Psoas muscle (tissue), 8 donors: Measurements from ENCODE around the gene NCOA7. TPM values are rescaled to one million over a fixed set of nuclear protein-coding genes. Genes with fewer than 3 reads are reported as not detected.
"Not testable (repeated sequence)": the region's sequence is repeated elsewhere in the genome, so short reads cannot be mapped to it uniquely, and the experiment has no call there.

Experiments used
- ATAC-seq, 4 donors: fragments of 200-7000 bp; cut with Tn5 transposase; one replicate each; pipeline ENCODE4 v1.9.1; 2020; ENCODE audit warnings: moderate library complexity in 3 of 4, mild to moderate bottlenecking in 2 of 4
- DNase-seq, 2 donors: peaks; one replicate each; pipeline ENCODE4 v3.0.0-alpha.2; 2020
- H3K27ac ChIP-seq: fragments of 200-600 bp; one replicate; pipeline ENCODE4 v1.8.0; 2022
- H3K27me3 ChIP-seq, 3 donors: fragments of 200-600 bp in 1 of 3; one replicate each; pipeline versions ENCODE4 v1.6.1 to v1.8.0; 2013 to 2022; ENCODE audit warnings: low read length in 2 of 3, mild to moderate bottlenecking in 2 of 3, moderate library complexity in 1 of 3; ENCODE audit not compliant: insufficient read depth in 3 of 3
- H3K36me3 ChIP-seq, 2 donors: fragments of 200-600 bp in 1 of 2; one replicate each; pipeline versions ENCODE4 v1.6.1 to v1.8.0; 2013 to 2022; ENCODE audit warnings: low read depth in 1 of 2, mild to moderate bottlenecking in 1 of 2, moderate library complexity in 1 of 2; ENCODE audit not compliant: insufficient read depth in 1 of 2
- H3K4me1 ChIP-seq: fragments of 200-600 bp; one replicate; pipeline ENCODE4 v1.8.0; 2022
- H3K4me3 ChIP-seq: fragments of 200-600 bp; one replicate; pipeline ENCODE4 v1.8.0; 2022; ENCODE audit warnings: mild to moderate bottlenecking
- H3K9me3 ChIP-seq: fragments of 200-600 bp; one replicate; pipeline ENCODE4 v1.8.0; 2022
- CTCF ChIP-seq: fragments of 200-600 bp; IDR thresholded peaks from one replicate; pipeline ENCODE4 v1.8.0; 2022; ENCODE audit warnings: antibody characterized with exemption
- WGBS, 3 donors: extraction: QIAGEN DNeasy Blood & Tissue Kit; methylation state at CpG; one replicate each; pipeline versions ENCODE4 v1.1.6 to v1.1.7; 2013; 5-methylcytosine and 5-hydroxymethylcytosine counted together
- intact Hi-C, 2 donors: fragments of 100-400 bp; cut with DNase I; formaldehyde crosslinking; loops; one replicate each; pipeline versions ENCODE4 v1.11.0 to v1.14.2; 2022
- polyA plus RNA-seq, 3 donors: library from polyadenylated mRNA; stranded (reverse); fragments of 200-250 nt; gene quantifications; one replicate each; pipeline ENCODE4 v1.2.3, GENCODE V29; 2013
- total RNA-seq, 4 donors: library from RNA; stranded (reverse); fragmentation: NEBNext Ultra II Directional in 2 of 4; extraction: Animal tissue kit (Norgen Biotek cat#: 25700) in 2 of 4; gene quantifications; one replicate each; pipeline versions ENCODE4 v1.2.1 to v1.2.4, GENCODE V29; 2021 to 2023
- donor health status: healthy with polysubstance abuse.
- donor health status: DM: no; HTN: no; CAD: no; lungs with moderate emphysema.
- donor health status: Bipolar disorder and iron deficiency.
- donor health status: healthy.
- donor health status: DM: yes; HTN: yes; CAD: no.
- donor health status: DM: no; HTN: no; CAD: no.
- donor health status: DM: no; HTN: no; CAD: no.
- donor health status: DM: yes; HTN: yes; CAD: no.

The NCOA7 gene
- total and polyA plus RNA-seq, 7 donors, result 3.1 to 22.5 (median 8.2) TPM

- Histone ChIP-seq H3K27ac (no peak overlapping the region), H3K9me3 (no peaks in the 10 kb centered on the region), H3K27me3 (no peaks in the 10 kb centered on the region), H3K4me1 (no peaks in the 10 kb centered on the region), H3K36me3 (peaks cover 0 to 21% of the 10 kb centered on the region in 2 donors), H3K4me3 (no peak overlapping the region)
- no peak for DNase-seq
- intact Hi-C loops, result no loop called here
- no peak for ATAC-seq
- no peak for TF ChIP-seq CTCF
- WGBS, 3 donors, result 70 to 86% (median 73%) methylated on average over 3 of the region's 3 CpGs
These were observed 119.8 kb downstream of the NCOA7 start for GRCh38 chr6:125910527-125910926.

DNA sequence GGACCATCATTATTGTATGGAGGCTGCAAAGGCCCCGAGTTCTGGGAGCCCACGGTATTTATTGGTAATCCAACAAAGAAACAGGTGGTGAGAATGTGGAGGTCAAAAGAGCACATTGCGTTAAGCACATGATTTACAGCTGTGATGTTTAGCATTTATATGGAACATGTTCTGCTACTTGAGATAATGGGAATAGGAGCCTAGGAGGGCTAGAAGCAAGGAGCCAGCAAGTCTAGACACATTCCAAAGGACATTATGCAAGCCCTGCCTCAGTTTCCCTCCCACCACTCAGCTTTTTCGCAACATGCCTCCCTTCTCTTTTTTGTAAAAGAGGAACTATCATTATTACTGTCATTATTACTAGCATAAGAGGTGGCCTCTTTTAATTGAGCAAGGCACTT is 120.3 kb downstream of the NCOA7 start:
- H3K27ac ChIP-seq, H3K4me3 ChIP-seq, ATAC-seq, H3K9me3 ChIP-seq, DNase-seq, H3K27me3 ChIP-seq, H3K4me1 ChIP-seq, intact Hi-C loops: not testable (repeated sequence)
- H3K36me3 ChIP-seq, result peaks cover 0 to 26% of the 10 kb centered on the region in 2 donors
- 45 to 53% (median 50%) methylated on average over 4 of the region's 4 CpGs for WGBS, 3 donors

- intact Hi-C loops, H3K4me3 ChIP-seq, H3K27ac ChIP-seq, H3K9me3 ChIP-seq, H3K27me3 ChIP-seq, DNase-seq, H3K4me1 ChIP-seq, ATAC-seq: not testable (repeated sequence)
- H3K36me3 ChIP-seq, result peaks cover 0 to 26% of the 10 kb centered on the region in 2 donors
- 29 to 38% (median 33%) methylated on average over 2 of the region's 2 CpGs for WGBS, 3 donors
These were observed 121.7 kb downstream of the NCOA7 start for GRCh38 chr6:125912430-125912829.

GRCh38 chr6:125913145-125913544 is 122.4 kb downstream of the NCOA7 start:
- no peak for ATAC-seq
- TF ChIP-seq CTCF, result no peak
- intact Hi-C loops, result no loop called here
- no peaks in the 10 kb centered on the region for H3K4me1 ChIP-seq
- no peaks in the 10 kb centered on the region for H3K27me3 ChIP-seq
- no peak overlapping the region for H3K4me3 ChIP-seq
- peaks cover 0 to 23% of the 10 kb centered on the region in 2 donors for H3K36me3 ChIP-seq
- no peak for DNase-seq
- H3K27ac ChIP-seq, result no peak overlapping the region
- 99 to 100% (median 100%) methylated on average over 1 of the region's 1 CpG for WGBS, 3 donors
- no peaks in the 10 kb centered on the region for H3K9me3 ChIP-seq

GRCh38 chr6:125913864-125914351 is 123.1 kb downstream of the NCOA7 start:
- Histone ChIP-seq H3K27me3 (no peaks in the 10 kb centered on the region), H3K36me3 (peaks cover 0 to 23% of the 10 kb centered on the region in 2 donors), H3K4me1 (no peaks in the 10 kb centered on the region), H3K4me3 (no peak overlapping the region), H3K9me3 (no peaks in the 10 kb centered on the region), H3K27ac (no peak overlapping the region)
- intact Hi-C loops, result no loop called here
- no peak for DNase-seq
- no peak for TF ChIP-seq CTCF
- WGBS, 3 donors, result 59 to 65% (median 60%) methylated on average over 5 of the region's 5 CpGs
- peak in 2 of 4 donors; percentile 42 to 69 for ATAC-seq

- WGBS, 3 donors, result 51 to 57% (median 54%) methylated on average over 4 of the region's 4 CpGs
- intact Hi-C loops, result loop anchor here in 1 of 2 donors (5.0 kb wide), 1 partner anchor 39 kb away; the partner anchor contains the start of gene HINT3
- Histone ChIP-seq H3K4me1 (no peaks in the 10 kb centered on the region), H3K27me3 (no peaks in the 10 kb centered on the region), H3K27ac (peak overlapping the region; percentile 75), H3K4me3 (peak overlapping the region; percentile 59), H3K36me3 (peaks cover 0 to 48% of the 10 kb centered on the region in 2 donors), H3K9me3 (no peaks in the 10 kb centered on the region)
- peak; percentile 10 to 43 (median 32) for ATAC-seq
- DNase-seq, result no peak
- TF ChIP-seq CTCF, result no peak
These were observed 127.5 kb downstream of the NCOA7 start for GRCh38 chr6:125918230-125918629.
